Stimulated activated CD8-positive, alpha-beta memory T cell treated with anti-CD3 and anti-CD28 coated beads, Interleukin-15, amount 100 ng/mL, for 4 hours (primary cell): ENCODE measurements around the gene LPP.

ENCODE experiments used
- DNase-seq, 2 donors: peaks; one replicate each; pipeline ENCODE4 v3.0.0-alpha.2; 2020; ENCODE audit warnings: low read depth in 2 of 2

LPP gene

GRCh38 chr3:188544012-188544411 is 390.1 kb downstream of the LPP start:
- DNase-seq = no peak

GRCh38 chr3:188546835-188547670 is 393.1 kb downstream of the LPP start:
- DNase-seq = no peak

- DNase-seq = peak; percentile 7 to 24
Measured at GRCh38 chr3:188553569-188553968, 399.6 kb downstream of the LPP start.

GRCh38 chr3:188554404-188554803 is 400.4 kb downstream of the LPP start:
- DNase-seq = no peak

GRCh38 chr3:188557235-188557634 is 403.3 kb downstream of the LPP start:
- no peak for DNase-seq

- no peak for DNase-seq
Measured at GRCh38 chr3:188558343-188559071, 404.6 kb downstream of the LPP start.

- no peak for DNase-seq
Measured at GRCh38 chr3:188559072-188559429, 405.1 kb downstream of the LPP start.

- DNase-seq = no peak
Measured at GRCh38 chr3:188559856-188560255, 405.9 kb downstream of the LPP start.

- no peak for DNase-seq
Measured at GRCh38 chr3:188562144-188562543, 408.2 kb downstream of the LPP start.

- DNase-seq = no peak
Measured at GRCh38 chr3:188567478-188568195, 413.7 kb downstream of the LPP start.

- no peak for DNase-seq
Measured at GRCh38 chr3:188568736-188569135, 414.8 kb downstream of the LPP start.

- no peak for DNase-seq
Measured at GRCh38 chr3:188571531-188572095, 417.7 kb downstream of the LPP start.

- no peak for DNase-seq
Measured at GRCh38 chr3:188573291-188573940, 419.5 kb downstream of the LPP start.

GRCh38 chr3:188573956-188574355 is 420.0 kb downstream of the LPP start:
- DNase-seq = no peak

GRCh38 chr3:188574885-188575284 is 420.9 kb downstream of the LPP start:
- no peak for DNase-seq

- DNase-seq = no peak
Measured at GRCh38 chr3:188575501-188575900, 421.5 kb downstream of the LPP start.

GRCh38 chr3:188577539-188577938 is 423.6 kb downstream of the LPP start:
- DNase-seq = no peak

- DNase-seq = no peak
Measured at GRCh38 chr3:188578576-188579363, 424.8 kb downstream of the LPP start.

- no peak for DNase-seq
Measured at GRCh38 chr3:188580223-188580622, 426.3 kb downstream of the LPP start.

GRCh38 chr3:188580659-188581058 is 426.7 kb downstream of the LPP start:
- no peak for DNase-seq

GRCh38 chr3:188581365-188581764 is 427.4 kb downstream of the LPP start:
- DNase-seq = no peak
